Gastroesophageal sphincter (tissue), 4 donors: ENCODE data around the gene DOCK9. TPM values are rescaled to one million over a fixed set of nuclear protein-coding genes. Genes with fewer than 3 reads are reported as not detected.
A peak's percentile ranks its signal among the peaks of the same experiment; 100 is the strongest.

Experiments
- ATAC-seq: fragments of 150-250 bp; one replicate; pipeline ENCODE4 v1.9.1; 2016; ENCODE audit warnings: mild to moderate bottlenecking, moderate library complexity
- H3K27ac ChIP-seq, 4 donors: fragments of 200-600 bp; sonication (generic) in 3 of 4; 1 replicate in 3 of 4; 2 replicates in 1 of 4; pipeline ENCODE4 v1.5.1; 2016 to 2019
- H3K27me3 ChIP-seq: fragments of 200-600 bp; sonication (generic); one replicate; pipeline ENCODE4 v1.5.1; 2019
- H3K36me3 ChIP-seq, 2 donors: fragments of 200-600 bp; sonication (generic); one replicate each; pipeline ENCODE4 v1.5.1; 2019; ENCODE audit warnings: control low read depth in 1 of 2
- H3K4me1 ChIP-seq, 3 donors: fragments of 200-600 bp; sonication (generic); 1 replicate in 2 of 3; 2 replicates in 1 of 3; pipeline ENCODE4 v1.5.1; 2016 to 2019; ENCODE audit warnings: control low read depth in 2 of 3
- H3K4me3 ChIP-seq, 2 donors: fragments of 200-600 bp; sonication (generic); one replicate each; pipeline ENCODE4 v1.5.1; 2019; ENCODE audit warnings: mild to moderate bottlenecking in 1 of 2, moderate library complexity in 1 of 2
- H3K9me3 ChIP-seq, 3 donors: fragments of 200-600 bp; sonication (generic); one replicate each; pipeline ENCODE4 v1.5.1; 2017 to 2019; ENCODE audit warnings: control low read depth in 2 of 3
- EP300 ChIP-seq: sonication (generic); formaldehyde crosslinking; IDR thresholded peaks from one replicate; pipeline ENCODE4 v1.6.1; 2017; ENCODE audit warnings: antibody characterized with exemption, mild to moderate bottlenecking
- POLR2A ChIP-seq, 2 donors: fragments of 450-650 bp; IDR thresholded peaks; one replicate each; pipeline ENCODE4 v1.6.1; 2017; ENCODE audit warnings: antibody characterized with exemption in 2 of 2, mild to moderate bottlenecking in 2 of 2, moderate library complexity in 1 of 2
- POLR2AphosphoS5 ChIP-seq: sonication (generic); formaldehyde crosslinking; IDR thresholded peaks from one replicate; pipeline ENCODE4 v1.6.1; 2017; ENCODE audit warnings: antibody characterized with exemption
- WGBS, 2 donors: methylation state at CpG; one replicate each; pipeline ENCODE4 v1.1.5; 2018; ENCODE audit warnings: low coverage in 1 of 2; 5-methylcytosine and 5-hydroxymethylcytosine counted together
- total RNA-seq, 4 donors: library from RNA; depleted of rRNA; stranded (reverse); fragments of >200 nt; gene quantifications; one replicate each; pipeline ENCODE4 v1.1.0, GENCODE V29; 2016
- TF ChIP-seq, protein P1 (sequence below), 4 experiments: fragments of 200-600 bp in 2 of 4; fragments of 450-650 bp in 2 of 4; sonication (generic) in 1 of 4; IDR thresholded peaks; one replicate each; pipeline ENCODE4 v1.5.1; 2017 to 2019; ENCODE audit warnings: antibody characterized with exemption in 4 of 4, mild to moderate bottlenecking in 2 of 4, moderate library complexity in 2 of 4

DOCK9 gene
- total RNA-seq, 4 donors from 2014 or later = 84.1 to 203 (median 150) TPM

DNA sequence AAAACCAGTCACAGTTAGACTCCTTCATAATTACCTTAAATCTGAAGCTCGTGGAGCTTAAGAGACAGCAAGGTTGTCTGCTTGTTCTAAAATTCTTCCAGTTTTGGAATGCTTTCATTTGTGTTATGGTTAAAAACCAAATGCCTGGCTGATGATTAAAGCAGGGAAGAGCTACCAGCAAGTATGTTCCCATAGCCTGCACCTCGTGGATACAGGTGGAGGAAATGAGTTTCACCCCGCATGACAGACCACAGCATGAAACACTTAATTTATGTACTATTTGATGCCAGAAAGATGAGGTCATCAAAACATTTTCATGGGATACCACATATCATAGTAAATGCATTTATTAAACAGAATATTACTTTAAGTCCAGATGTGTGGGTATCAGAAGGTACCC lies 416 bp upstream of the DOCK9 start:
- peaks cover 2 to 99% (median 14%) of the 10 kb centered on the region in 3 donors for H3K4me1 ChIP-seq
- H3K27me3 ChIP-seq = no peaks in the 10 kb centered on the region
- no peaks in the 10 kb centered on the region for H3K9me3 ChIP-seq
- no peaks in the 10 kb centered on the region for H3K36me3 ChIP-seq
- 7 to 21% methylated on average over 3 of the region's 3 CpGs for WGBS, 2 donors
- peak overlapping the region; percentile 18 to 80 (median 72) for H3K27ac ChIP-seq
- no peak for ATAC-seq
- peak overlapping the region; percentile 33 to 52 for H3K4me3 ChIP-seq
- TF ChIP-seq EP300 = no peak
- TF ChIP-seq, protein P1, sequence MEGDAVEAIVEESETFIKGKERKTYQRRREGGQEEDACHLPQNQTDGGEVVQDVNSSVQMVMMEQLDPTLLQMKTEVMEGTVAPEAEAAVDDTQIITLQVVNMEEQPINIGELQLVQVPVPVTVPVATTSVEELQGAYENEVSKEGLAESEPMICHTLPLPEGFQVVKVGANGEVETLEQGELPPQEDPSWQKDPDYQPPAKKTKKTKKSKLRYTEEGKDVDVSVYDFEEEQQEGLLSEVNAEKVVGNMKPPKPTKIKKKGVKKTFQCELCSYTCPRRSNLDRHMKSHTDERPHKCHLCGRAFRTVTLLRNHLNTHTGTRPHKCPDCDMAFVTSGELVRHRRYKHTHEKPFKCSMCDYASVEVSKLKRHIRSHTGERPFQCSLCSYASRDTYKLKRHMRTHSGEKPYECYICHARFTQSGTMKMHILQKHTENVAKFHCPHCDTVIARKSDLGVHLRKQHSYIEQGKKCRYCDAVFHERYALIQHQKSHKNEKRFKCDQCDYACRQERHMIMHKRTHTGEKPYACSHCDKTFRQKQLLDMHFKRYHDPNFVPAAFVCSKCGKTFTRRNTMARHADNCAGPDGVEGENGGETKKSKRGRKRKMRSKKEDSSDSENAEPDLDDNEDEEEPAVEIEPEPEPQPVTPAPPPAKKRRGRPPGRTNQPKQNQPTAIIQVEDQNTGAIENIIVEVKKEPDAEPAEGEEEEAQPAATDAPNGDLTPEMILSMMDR (IDR thresholded peaks at IDR 0.05) = peak in 1 of 4 experiments; percentile 4

DNA sequence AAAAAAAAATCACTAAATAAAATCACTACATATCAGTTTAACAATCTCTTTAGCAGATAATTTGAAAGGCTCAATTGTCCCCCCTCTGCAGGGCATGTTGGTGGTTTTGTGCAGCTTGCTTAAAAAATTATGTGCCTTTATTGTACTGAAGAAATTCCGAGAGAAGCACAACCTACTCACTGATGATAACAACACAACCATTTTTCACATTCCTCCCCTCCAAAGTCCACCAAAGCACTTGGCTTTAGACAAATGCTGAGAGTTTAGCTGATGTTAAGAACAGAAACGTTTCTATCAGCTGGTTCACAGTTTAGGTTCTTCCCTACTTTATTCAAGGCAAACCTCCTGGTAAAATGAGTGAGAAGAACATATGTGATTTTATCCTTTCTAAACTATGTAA lies 923 bp downstream of the DOCK9 start:
- peak overlapping the region; percentile 11 to 80 (median 72) for H3K27ac ChIP-seq
- peak overlapping the region; percentile 33 to 52 for H3K4me3 ChIP-seq
- peaks cover 0 to 99% (median 20%) of the 10 kb centered on the region in 3 donors for H3K4me1 ChIP-seq
- H3K36me3 ChIP-seq = no peaks in the 10 kb centered on the region
- TF ChIP-seq EP300 = no peak
- TF ChIP-seq, protein P1 (IDR thresholded peaks at IDR 0.05) = no peak
- TF ChIP-seq POLR2AphosphoS5 = no peak
- no peak for TF ChIP-seq POLR2A (IDR thresholded peaks at IDR 0.05)
- H3K9me3 ChIP-seq = no peaks in the 10 kb centered on the region
- ATAC-seq = no peak
- 0 to 3% methylated on average over 2 of the region's 2 CpGs for WGBS, 2 donors
- H3K27me3 ChIP-seq = no peaks in the 10 kb centered on the region

DNA sequence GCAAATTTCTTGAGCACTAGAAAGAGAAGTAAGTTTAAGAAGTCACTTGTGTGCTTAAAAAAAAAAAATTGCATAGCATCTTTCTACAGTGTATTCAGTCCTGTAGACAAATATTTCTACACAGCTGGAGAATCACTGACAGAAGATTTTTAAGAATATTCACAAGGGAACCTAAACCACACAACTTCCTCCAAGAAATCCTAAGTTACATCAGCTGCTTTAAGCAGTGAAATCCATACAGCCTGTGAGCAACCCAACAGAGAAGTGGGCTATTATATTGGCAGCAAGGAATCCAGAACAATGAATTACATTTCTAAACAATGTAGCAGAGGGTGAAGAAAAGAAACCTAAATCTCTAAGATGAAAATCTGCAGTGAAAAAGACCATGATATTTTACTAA lies 1.5 kb downstream of the DOCK9 start:
- Histone ChIP-seq H3K4me3 (peak overlapping the region; percentile 1 to 52), H3K4me1 (peaks cover 0 to 99% (median 17%) of the 10 kb centered on the region in 3 donors), H3K27me3 (no peaks in the 10 kb centered on the region), H3K27ac (peak overlapping the region in 3 of 4 donors; percentile 66 to 80 (median 77)), H3K9me3 (no peaks in the 10 kb centered on the region), H3K36me3 (no peaks in the 10 kb centered on the region)
- no peak for ATAC-seq
- no peak for TF ChIP-seq POLR2A (IDR thresholded peaks at IDR 0.05)
- TF ChIP-seq POLR2AphosphoS5 = no peak
- TF ChIP-seq EP300 = no peak
- TF ChIP-seq, protein P1 (IDR thresholded peaks at IDR 0.05) = no peak

DNA sequence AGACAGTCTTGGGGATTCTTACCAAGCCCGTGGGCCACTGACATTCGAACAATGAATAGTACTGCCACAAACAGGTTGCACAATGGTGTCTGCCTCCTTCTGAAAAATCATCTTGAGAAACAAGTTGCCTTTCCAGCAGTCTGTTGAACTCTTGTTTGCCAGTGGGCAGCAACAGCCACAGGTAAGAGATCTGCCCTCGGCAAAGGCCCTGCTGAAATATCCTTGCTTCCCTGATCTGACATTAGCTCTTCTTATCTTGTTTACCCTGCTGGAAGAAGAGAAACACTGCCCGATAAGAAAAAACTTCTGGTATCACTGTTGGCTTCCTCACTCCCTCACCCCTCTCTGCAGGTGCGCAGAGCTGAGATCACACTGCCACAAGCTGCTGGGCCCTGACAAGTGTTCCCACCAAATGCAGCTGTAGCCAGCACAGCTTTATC lies 2.0 kb downstream of the DOCK9 start:
- ATAC-seq = no peak
- Histone ChIP-seq H3K27ac (peak overlapping the region in 3 of 4 donors; percentile 40 to 80 (median 77)), H3K4me1 (peaks cover 0 to 99% (median 19%) of the 10 kb centered on the region in 3 donors)

DNA sequence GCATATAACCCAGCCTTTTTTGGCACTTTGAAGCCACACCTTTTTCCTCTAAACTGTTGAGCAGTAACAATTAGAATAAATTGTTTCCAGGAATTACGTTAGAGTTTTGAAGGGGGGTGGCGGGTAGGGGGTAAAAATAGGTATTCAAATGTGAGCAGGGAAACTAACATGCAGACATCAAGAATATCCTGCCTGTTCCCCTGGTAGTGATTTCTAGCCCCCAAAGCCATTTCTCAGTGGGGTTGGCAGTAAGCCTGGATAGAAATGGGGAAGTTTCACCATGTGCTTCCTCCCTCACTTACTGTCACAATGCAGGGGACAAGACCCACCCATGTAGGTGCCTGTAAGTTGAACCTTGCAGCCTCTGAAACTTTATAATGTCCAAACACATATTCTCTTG lies 3.8 kb downstream of the DOCK9 start:
- H3K4me1 ChIP-seq = peaks cover 0 to 100% (median 32%) of the 10 kb centered on the region in 3 donors
- no peak overlapping the region for H3K4me3 ChIP-seq
- no peaks in the 10 kb centered on the region for H3K27me3 ChIP-seq
- ATAC-seq = peak; percentile 27
- 34 to 43% methylated on average over 1 to 2 of the region's 2 CpGs for WGBS, 2 donors
- H3K36me3 ChIP-seq = no peaks in the 10 kb centered on the region
- peak overlapping the region in 3 of 4 donors; percentile 70 to 77 (median 74) for H3K27ac ChIP-seq
- no peak for TF ChIP-seq POLR2A (IDR thresholded peaks at IDR 0.05)
- no peaks in the 10 kb centered on the region for H3K9me3 ChIP-seq

More for the DNA sequence above, 2.0 kb downstream of the DOCK9 start:
- TF ChIP-seq POLR2AphosphoS5 = no peak
- TF ChIP-seq, protein P1 (IDR thresholded peaks at IDR 0.05) = no peak
- no peak for TF ChIP-seq POLR2A (IDR thresholded peaks at IDR 0.05)
- Histone ChIP-seq H3K9me3 (no peaks in the 10 kb centered on the region), H3K36me3 (no peaks in the 10 kb centered on the region), H3K4me3 (peak overlapping the region; percentile 1 to 52), H3K27me3 (no peaks in the 10 kb centered on the region)
- WGBS, 2 donors = 43 to 69% methylated on average over 4 to 5 of the region's 5 CpGs
